ENCODE data around the gene CSF2.
"Not testable (repeated sequence)": the region's sequence is repeated elsewhere in the genome, so short reads cannot be mapped to it uniquely, and the experiment has no call there.

The CSF2 gene

DNA sequence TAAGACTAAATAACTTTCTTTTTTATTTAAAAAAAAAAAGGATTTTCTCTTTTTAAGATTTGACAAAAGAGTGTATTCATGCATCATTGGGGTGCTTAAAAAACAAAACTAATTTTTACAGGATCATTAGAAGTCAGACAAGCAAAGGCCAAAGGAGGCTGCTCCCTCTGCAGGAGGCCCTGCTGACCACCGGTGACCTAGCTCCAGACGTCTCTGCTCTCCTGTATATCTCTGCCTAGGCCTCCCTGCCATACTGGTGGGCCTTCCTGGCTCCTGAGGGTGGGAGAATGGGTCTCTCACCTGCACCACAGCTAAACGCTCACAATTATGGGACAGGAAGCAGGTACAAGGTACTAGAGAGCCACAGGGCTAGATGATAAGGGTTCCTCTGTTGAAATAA is 36.6 kb downstream of the CSF2 start:
- TF ChIP-seq, protein P1, sequence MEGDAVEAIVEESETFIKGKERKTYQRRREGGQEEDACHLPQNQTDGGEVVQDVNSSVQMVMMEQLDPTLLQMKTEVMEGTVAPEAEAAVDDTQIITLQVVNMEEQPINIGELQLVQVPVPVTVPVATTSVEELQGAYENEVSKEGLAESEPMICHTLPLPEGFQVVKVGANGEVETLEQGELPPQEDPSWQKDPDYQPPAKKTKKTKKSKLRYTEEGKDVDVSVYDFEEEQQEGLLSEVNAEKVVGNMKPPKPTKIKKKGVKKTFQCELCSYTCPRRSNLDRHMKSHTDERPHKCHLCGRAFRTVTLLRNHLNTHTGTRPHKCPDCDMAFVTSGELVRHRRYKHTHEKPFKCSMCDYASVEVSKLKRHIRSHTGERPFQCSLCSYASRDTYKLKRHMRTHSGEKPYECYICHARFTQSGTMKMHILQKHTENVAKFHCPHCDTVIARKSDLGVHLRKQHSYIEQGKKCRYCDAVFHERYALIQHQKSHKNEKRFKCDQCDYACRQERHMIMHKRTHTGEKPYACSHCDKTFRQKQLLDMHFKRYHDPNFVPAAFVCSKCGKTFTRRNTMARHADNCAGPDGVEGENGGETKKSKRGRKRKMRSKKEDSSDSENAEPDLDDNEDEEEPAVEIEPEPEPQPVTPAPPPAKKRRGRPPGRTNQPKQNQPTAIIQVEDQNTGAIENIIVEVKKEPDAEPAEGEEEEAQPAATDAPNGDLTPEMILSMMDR (IDR thresholded peaks at IDR 0.05; ENCODE audit: low read depth, low read length), result no peak
- H3K4me3 ChIP-seq (ENCODE audit: low read depth, low read length), result no peak overlapping the region

DNA sequence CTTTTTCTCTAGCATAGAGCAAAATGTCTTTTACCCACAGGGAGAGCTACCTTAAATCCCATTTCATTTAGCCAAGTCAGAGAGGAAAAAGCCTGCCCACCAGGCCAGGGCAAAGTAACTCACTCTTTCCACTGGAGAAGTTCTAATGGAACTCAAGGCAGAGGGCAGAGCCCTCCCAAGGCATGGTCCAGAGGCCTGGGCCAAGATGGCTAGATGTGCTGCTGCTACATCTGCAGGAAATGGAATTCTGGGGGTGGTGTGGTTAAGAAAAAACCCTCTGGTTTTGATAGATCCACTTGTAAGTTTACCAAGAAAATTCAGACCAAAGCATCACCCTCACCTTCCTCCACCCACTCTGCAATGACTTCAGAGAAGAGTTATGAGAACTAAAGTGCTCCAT is 37.3 kb downstream of the CSF2 start:
- TF ChIP-seq, protein P1 (IDR thresholded peaks at IDR 0.05; ENCODE audit: low read depth, low read length), result no peak

DNA sequence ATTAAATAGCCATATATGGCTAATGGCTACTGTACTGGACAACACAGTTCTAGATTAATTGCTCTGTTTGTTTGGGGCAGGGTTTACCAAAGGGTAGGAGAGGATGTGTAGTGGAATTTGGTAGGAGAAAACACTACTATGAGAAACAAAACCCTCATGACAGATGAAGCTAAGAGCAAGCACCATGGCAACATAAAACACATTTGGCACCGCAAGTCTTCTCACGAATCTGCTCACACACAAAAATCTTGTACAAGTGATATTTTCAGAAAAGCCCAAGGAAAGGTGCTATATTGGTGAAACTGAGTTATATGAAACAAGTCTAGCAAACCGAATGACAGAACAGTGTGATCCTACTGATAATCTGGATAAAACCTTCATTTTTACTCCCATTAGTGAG is 38.5 kb downstream of the CSF2 start:
- TF ChIP-seq, protein P1 (IDR thresholded peaks at IDR 0.05; ENCODE audit: low read depth, low read length), result no peak
- H3K4me3 ChIP-seq (ENCODE audit: low read depth, low read length), result no peak overlapping the region

More for the DNA sequence above, 37.3 kb downstream of the CSF2 start:
- no peak overlapping the region for H3K4me3 ChIP-seq (ENCODE audit: low read depth, low read length)

DNA sequence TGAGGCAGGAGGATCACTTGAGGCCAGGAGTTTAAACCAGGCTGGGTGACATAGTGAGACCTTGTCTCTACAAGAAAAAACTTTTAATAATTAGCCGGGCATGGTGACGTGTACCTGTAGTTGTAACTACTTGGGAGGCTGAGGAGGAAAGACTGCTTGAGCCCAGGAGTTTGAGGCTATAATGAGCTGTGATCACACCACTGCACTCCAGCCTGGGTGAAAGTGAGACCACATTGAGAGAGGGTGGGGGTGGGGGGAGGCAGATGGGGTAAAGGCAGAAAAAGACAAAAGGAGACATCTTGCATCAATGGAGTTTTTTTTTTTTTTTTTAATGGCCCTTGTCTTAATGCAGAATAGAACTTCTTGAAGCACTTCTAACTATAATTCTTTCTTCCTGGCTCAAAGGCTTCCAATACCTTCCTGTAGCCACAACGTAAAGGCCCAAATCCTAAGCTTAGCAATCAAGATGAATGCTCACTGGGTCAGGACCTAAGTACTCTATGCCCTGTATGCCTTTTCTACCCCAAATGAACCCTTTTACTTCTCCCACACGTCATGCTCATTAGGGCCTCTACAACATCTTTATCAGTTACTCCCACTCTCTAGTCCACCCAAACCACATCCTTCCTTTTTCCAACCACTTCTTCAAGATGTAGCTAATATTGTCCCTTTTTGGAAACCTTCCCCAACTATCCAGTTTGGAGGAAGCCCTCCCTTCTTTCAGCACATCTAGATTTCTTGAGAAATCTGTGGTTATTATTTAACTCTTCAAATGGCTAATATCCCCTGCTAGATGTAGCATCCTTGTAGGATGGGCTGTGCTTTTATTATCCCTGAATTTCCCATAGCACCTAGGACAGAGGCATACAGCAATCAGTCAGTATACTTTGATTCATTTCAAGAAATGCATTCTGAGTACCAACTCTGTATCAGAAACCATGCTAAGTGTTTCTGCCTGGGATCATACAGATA is 40.8 kb downstream of the CSF2 start:
- TF ChIP-seq, protein P1 (IDR thresholded peaks at IDR 0.05; ENCODE audit: low read depth, low read length), result no peak
- H3K4me3 ChIP-seq (ENCODE audit: low read depth, low read length), result no peak overlapping the region

DNA sequence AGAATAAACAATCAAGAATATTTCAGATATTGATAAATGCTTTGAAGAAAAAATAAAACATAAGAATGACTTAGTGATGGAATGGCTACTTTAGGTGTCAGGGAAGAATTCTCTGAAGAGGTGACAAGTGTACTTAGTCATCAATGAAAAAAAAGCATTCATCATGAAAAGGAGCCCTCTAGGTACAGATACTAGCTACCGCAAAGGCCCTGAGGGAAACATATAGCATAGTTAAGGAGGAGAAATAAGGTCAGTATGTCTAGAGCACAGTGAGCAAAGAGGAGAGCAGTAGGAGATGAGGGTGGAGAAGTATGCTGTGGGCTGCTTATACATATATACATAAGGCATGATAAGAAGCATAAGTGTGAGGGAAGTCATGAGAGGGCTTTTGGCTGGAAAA is 41.8 kb downstream of the CSF2 start:
- no peak overlapping the region for H3K4me3 ChIP-seq (ENCODE audit: low read depth, low read length)
- TF ChIP-seq, protein P1 (IDR thresholded peaks at IDR 0.05; ENCODE audit: low read depth, low read length), result no peak

DNA sequence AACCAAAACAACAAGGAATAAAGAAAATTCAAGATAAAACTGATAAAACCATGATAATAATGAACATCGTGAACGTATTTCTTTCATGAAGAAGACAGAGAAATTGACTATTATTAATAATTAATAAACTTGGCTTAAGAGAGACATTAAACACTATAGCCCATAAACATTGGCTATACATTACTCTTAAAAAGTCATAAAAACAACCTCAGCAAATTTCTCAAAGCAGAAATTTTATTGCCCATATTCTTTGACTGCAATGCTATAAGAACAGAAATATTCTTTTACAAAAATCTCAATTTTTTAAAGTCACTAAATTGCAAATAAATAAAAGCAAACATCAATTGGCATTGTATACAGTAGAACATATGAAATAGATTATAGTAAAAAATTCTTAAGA is 42.5 kb downstream of the CSF2 start:
- no peak overlapping the region for H3K4me3 ChIP-seq (ENCODE audit: low read depth, low read length)
- TF ChIP-seq, protein P1 (IDR thresholded peaks at IDR 0.05; ENCODE audit: low read depth, low read length), result no peak

DNA sequence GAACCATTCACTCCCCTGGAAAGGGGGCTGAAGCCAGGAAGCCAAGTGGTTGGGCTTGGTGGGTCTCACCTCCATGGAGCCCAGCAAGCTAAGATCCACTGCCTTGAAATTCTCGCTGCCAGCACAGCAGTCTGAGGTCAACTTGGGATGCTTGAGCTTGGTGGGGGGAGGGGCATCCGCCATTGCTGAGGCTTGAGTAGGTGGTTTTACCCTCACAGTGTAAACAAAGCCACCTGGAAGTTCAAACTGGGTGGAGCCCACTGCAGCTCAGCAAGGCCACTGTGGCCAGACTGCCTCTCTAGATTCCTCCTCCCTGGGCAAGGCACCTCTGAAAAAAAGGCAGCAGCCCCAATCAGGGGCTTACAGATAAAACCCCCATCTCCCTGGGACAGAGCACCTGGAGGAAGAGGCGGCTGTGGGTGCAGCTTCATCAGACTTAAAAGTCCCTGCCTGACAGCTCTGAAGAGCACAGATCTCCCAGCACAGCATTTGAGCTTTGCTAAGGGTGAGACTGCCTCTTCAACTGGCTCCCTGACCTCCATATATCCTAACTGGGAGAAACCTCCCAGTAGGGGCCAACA is 43.4 kb downstream of the CSF2 start:
- H3K4me3 ChIP-seq (ENCODE audit: low read depth, low read length), result not testable (repeated sequence)

DNA sequence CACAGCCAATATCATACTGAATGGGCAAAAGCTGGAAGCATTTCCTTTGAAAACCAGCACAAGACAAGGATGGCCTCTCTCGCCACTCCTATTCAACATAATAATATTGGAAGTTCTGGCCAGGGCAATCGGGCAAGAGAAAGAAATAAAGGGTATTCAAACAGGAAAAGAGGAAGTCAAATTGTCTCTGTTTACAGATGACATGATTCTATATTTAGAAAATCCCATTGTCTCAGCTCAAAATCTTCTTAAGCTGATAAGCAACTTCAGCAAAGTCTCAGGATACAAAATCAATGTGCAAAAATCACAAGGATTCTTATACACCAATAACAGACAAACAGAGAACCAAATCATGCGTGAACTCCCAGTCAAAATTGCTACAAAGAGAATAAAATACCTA is 47.1 kb downstream of the CSF2 start:
- H3K4me3 ChIP-seq (ENCODE audit: low read depth, low read length), result not testable (repeated sequence)

DNA sequence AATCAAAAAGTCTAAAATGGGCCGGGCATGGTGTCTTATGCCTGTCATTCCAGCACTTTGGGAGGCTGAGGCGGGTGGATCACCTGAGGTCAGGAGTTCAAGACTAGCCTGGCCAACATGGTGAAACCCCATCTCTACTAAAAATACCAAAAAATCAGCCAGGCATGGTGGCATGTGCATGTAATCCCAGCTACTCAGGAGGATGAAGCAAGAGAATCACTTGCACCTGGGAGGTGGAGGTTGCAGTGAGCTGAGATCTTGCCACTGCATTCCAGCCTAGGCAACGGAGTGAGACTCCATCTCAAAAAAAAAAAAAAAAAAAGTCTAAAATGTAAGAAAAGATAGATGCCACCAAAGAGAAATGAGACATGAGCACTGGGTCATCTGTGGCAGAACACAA is 49.4 kb downstream of the CSF2 start:
- H3K4me3 ChIP-seq (ENCODE audit: low read depth, low read length), result not testable (repeated sequence)

DNA sequence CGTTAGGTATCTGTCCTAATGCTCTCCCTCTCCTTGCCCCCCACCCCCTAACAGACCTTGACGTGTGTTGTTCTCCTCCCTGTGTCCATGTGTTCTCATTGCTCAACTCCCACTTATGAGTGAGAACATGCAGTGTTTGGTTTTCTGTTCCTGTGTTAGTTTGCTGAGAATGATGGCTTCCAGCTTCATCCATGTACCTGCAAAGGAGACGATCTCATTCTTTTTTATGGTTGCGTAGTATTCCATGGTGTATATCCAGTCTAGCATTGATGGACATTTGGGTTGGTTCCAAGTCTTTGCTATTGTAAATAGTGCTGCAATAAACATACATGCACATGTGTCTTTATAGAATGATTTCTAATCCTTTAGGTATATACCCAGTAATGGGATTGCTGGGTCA is 50.0 kb downstream of the CSF2 start:
- H3K4me3 ChIP-seq (ENCODE audit: low read depth, low read length), result not testable (repeated sequence)
